GM10266 (cell line): ENCODE results near the gene ME3.
"Not testable (repeated sequence)": the region's sequence is repeated elsewhere in the genome, so short reads cannot be mapped to it uniquely, and the experiment has no call there.

Source experiments
- DNase-seq: peaks from one replicate; pipeline ENCODE4 v3.0.0; 2012; ENCODE audit errors: extremely low spot score
- TF ChIP-seq, protein P1 (sequence below): IDR thresholded peaks from 2 replicates; pipeline ENCODE4 v1.5.1; 2012; ENCODE audit warnings: mild to moderate bottlenecking, low read depth; ENCODE audit not compliant: control insufficient read depth, insufficient read depth; ENCODE audit errors: missing control alignments

ME3 gene

GRCh38 chr11:86550757-86551156 is 121.7 kb downstream of the ME3 start:
- TF ChIP-seq, protein P1, sequence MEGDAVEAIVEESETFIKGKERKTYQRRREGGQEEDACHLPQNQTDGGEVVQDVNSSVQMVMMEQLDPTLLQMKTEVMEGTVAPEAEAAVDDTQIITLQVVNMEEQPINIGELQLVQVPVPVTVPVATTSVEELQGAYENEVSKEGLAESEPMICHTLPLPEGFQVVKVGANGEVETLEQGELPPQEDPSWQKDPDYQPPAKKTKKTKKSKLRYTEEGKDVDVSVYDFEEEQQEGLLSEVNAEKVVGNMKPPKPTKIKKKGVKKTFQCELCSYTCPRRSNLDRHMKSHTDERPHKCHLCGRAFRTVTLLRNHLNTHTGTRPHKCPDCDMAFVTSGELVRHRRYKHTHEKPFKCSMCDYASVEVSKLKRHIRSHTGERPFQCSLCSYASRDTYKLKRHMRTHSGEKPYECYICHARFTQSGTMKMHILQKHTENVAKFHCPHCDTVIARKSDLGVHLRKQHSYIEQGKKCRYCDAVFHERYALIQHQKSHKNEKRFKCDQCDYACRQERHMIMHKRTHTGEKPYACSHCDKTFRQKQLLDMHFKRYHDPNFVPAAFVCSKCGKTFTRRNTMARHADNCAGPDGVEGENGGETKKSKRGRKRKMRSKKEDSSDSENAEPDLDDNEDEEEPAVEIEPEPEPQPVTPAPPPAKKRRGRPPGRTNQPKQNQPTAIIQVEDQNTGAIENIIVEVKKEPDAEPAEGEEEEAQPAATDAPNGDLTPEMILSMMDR = no peak

GRCh38 chr11:86548271-86548917 is 124.0 kb downstream of the ME3 start:
- DNase-seq = no peak
- TF ChIP-seq, protein P1 = no peak

More at GRCh38 chr11:86550757-86551156, 121.7 kb downstream of the ME3 start:
- no peak for DNase-seq

DNA sequence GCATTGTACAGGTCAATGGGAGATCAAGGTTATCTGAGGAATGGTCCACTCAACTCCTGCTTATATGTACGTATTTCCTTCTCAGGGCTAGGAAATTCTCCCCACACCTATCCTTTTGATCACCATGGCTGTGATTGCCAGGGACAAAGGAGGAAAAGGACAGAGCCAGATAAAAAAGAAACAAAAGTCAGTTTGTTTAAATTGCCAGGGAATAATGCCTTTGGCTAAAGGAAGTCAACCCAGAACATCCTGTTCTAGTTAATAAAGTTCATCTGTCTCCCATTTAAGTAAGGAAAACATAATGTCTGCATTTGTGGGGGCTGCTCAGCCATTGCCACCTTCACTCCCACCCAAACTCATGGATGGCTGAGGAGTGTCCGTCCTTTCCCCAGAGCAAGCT is 124.7 kb downstream of the ME3 start:
- TF ChIP-seq, protein P1 = no peak

DNA sequence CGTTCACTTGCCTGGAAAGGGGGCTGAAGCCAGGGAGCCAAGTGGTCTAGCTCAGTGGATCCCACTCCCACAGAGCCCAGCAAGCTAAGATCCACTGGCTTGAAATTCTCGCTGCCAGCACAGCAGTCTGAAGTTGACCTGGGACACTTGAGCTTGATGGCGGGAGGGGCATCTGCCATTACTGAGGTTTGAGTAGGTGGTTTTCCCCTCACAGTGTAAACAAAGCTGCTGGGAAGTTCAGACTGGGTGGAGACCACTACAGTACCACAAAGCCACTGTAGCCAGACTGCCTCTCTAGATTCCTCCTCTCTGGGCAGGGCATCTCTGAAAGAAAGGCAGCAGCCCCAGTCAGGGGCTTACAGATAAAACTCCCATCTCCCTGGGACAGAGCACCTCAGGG is 131.1 kb downstream of the ME3 start:
- not testable (repeated sequence) for DNase-seq

More for the DNA sequence above, 124.7 kb downstream of the ME3 start:
- DNase-seq = no peak

- no peak for DNase-seq
- TF ChIP-seq, protein P1 = no peak
Observed at GRCh38 chr11:86538223-86538548, 134.2 kb downstream of the ME3 start.

GRCh38 chr11:86537541-86538222 is 134.7 kb downstream of the ME3 start:
- DNase-seq = no peak
- TF ChIP-seq, protein P1 = no peak

DNA sequence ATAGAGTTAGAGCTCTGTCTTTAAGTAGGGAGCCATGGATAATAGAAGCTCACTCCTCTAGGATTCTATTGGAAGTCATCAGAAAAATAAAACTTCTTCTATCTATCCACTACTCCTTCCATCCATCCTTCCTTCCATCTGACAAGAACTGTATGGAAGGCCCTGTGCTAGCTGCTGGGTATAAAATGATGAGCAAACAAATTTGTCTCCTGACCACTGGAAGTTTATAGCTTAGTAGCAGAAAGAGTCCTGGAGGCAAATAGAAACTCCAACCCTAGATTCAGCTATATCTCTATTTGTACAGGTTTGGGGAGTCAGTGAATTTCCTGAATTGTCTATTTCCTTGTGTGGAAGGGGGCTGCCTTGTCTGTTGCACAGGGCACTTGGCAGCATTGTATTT is 136.6 kb downstream of the ME3 start:
- DNase-seq = no peak
- TF ChIP-seq, protein P1 = no peak
